ENCODE measurements around the gene KLK4.
A peak's percentile ranks its signal among the peaks of the same experiment; 100 is the strongest.
"Not testable (repeated sequence)": the region's sequence is repeated elsewhere in the genome, so short reads cannot be mapped to it uniquely, and the experiment has no call there.

KLK4 gene

GRCh38 chr19:50912727-50913716 lies 1.8 kb upstream of the KLK4 start:
- no peak for DNase-seq

GRCh38 chr19:50912102-50912599 lies 956 bp upstream of the KLK4 start:
- no peak for DNase-seq

GRCh38 chr19:50910722-50911121 lies 473 bp downstream of the KLK4 start:
- no peak for DNase-seq

DNA sequence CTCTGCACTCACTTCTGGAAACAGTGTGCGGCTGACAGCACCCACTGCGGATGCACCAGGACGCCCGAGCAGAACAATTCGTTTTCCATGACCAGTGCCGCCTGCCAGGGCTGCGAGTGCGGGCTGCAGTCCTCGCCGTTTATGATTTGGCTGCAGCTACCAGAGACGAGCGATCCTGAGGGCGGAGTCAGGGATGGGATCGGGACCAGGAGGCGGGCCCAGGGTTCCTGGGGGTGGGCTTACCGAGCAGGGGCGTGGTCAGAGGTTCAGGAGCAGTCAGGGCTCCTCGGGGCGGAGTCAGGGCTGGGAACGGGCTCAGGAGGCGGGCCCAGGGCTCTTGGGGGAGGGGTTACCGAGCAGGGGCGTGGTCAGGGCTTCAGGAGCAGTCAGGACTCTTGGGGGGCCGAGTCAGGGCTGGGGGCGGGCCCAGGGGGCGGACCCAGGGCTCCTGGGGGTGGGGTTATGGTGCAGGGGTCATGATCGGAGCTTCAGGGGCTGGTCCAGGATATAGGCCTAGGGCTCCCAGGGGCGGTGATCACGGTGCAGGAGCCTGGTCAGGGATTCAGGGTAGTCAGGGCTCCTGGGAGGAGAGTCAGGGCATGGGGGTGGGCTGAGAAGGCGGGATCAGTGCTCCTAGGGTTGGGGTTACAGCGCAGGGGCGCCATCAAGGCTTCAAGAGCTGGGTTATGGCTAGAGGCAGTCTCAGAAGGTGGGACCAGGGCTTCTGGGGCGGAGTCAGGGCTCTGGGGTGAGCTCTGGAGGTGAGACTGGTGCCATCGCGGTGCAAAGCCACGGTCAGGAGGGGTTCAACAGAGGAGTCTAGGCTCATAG lies 1.7 kb downstream of the KLK4 start:
- DNase-seq, result peak; percentile 45

DNA sequence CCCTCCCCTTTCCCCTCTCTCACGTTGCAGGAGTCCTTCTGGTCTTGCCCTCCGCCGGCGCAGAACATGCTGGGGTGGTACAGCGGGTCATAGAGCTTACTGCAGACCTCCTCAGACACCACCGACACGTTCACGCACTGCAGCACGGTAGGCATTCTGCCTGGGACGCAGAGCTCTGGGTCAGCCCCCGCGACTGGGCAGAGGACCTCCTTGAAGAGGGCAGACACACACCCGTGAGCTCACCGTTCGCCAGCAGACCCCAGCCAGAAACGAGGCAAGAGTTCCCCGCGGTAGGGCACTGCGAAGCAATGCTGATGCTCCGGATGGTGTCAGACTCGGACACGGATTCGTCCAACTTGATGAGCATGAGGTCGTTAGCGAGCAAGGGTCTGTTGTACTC lies 2.9 kb downstream of the KLK4 start:
- no peak for DNase-seq

GRCh38 chr19:50906217-50906616 lies 5.0 kb downstream of the KLK4 start:
- DNase-seq, result no peak

GRCh38 chr19:50902640-50903039 lies 8.6 kb downstream of the KLK4 start:
- DNase-seq, result no peak

GRCh38 chr19:50899569-50899968 lies 11.6 kb downstream of the KLK4 start:
- DNase-seq, result no peak

DNA sequence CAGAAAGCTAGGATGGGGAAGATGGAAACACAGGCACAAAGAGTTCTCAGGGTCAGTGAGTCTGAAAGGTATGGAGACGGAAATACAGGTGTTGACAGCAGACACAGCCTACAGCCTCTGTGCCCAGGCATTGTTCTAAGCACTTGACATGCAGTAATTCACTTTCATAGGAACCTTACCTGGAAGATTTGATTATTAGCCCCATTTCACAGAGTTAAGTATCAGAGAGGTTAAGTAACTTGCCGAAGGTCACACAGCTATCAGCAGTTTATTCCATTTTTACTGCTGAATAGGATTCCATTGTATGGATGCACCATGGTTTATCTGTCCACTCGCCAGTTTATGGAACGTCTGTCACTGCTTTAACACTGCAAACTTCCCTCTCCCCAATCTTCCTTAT lies 13.2 kb downstream of the KLK4 start:
- no peak for DNase-seq

- no peak for DNase-seq
These were observed 13.6 kb downstream of the KLK4 start for GRCh38 chr19:50897612-50898011.

DNA sequence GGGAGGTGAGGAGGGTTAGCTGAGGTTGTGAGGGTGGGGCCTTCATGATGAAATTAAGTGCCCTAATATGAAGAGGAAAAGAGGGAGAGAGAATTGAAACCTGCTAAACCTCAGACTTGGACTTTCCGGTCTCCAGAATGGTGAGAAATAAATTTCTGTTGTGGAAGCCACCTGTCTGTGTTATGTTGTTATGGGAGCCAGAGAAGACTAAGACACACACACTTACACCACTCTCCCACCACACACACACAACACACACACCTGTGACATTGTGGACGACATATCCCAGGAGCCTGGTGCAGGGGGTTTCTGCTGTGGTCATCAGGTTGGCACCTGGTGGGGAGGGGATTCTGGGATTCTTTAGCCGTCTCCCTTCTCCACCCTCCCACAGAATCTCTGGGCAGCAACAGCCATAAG lies 14.0 kb downstream of the KLK4 start:
- no peak for DNase-seq

DNA sequence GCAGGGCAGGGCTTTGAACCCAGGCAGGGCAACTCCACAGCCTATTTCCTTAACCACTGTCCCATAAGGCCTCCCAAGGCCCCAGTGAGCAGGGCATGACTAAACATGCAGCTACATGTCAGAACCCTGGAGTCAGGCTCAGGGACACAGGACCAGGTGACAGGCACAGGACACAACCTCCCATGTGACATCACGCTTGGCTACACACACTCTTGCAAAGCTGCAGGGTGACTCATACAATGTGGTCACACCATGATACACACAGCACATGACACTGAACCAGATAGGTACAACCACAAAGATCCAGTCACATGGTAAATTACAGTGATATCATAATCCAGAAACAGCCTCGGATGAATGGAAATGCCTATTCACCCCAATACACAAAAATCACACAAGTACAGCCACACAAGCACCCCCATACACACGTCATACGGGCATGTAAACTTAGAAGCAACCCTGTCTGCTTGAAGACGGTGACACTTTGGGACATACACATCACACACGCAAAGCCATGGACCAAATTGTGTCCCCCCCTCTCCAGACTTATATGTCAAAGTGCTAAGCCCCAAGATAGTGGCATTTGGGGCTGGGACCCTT lies 14.5 kb downstream of the KLK4 start:
- no peak for DNase-seq

DNA sequence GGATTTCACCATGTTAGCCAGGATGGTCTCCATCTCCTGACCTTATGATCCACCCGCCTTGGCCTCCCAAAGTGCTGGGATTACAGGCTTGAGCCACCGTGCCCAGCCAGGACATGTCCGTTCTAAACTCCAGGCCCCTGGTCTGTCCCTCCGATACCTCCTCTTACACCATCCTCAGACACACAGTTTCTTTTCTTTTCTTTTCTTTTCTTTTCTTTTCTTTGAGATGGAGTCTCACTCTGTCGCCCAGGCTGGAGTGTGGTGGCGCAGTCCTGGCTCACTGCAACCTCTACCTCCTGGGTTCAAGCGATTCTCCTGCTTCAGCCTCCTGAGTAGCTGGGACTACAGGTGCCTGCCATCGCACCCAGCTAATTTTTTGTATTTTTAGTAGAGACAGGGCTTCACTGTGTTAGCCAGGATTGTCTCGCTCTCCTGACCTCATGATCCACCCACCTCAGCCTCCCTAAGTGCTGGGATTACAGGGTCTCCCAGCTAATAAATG lies 15.1 kb downstream of the KLK4 start:
- not testable (repeated sequence) for DNase-seq

DNA sequence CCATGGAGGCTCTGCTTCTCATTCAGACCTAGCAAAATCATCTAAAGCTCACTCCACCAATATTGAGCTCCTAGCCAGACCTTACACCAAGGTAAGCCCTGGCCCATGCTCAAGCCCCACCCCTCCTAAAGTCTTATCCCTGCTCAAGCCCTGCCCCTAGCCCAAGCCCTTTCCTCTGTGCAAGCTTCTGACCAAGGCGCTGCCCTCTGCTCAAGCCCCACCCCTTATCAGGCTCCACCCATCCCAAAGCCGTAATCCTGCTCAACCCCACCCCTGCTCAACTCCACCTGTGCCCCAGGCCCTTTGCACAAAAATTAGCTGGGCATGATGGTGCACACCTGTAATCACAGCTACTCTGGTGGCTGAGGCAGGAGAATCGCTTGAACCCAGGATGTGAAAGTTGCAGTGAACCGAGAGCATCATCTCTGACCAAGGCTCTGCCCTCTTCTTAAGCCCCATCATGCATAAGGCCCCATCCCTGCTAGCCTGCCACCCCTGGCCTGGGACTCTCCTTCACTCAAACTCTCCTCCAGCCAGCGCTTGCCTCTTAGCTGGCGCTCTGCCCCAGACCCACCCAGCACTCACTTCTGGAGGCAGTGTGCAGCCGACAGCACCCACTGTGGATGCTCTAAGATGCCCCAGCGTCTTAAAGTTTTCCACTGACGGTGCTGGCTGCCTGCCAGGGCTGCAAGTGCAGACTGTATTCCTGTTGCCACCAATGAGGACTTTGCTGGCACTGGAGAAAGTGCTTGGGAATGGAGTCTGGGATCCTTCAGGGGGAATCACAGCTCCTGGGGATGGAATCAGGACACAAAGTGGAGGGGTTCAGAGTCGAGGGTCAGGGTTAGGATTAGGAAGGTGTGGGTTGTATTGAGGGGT lies 16.5 kb downstream of the KLK4 start:
- no peak for DNase-seq

DNA sequence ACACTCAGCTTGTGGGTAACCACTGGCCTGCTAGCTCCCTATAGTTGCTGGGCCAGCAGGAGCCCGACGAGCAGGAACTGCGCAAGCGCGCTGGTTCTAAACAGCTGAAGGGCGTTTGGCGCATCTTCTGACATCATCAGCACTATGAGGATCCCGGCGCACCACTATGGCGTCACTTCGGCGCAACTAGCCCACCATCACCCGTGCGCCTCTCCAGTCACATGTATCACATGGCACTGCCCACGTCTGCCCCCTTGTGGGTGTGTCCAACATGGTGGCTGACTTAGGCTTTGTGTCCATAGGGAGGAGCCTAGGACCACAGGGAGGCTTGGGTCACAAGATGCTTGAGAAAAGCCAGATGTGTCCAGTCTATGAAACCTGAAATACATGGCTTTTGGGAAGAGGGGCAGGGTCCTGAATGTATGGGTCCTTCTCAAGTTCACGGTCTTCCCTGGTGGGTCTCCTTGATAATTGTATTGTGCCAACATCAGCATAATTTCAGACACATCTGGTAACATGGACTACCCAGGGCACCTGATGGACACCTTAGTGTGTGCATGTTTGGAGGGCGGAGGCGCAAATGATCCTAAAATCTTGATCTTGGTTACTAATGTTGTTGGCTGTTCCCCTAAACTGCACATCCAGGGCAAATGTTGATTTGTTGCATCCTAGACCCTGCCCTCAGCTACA lies 18.0 kb downstream of the KLK4 start:
- no peak for DNase-seq

DNA sequence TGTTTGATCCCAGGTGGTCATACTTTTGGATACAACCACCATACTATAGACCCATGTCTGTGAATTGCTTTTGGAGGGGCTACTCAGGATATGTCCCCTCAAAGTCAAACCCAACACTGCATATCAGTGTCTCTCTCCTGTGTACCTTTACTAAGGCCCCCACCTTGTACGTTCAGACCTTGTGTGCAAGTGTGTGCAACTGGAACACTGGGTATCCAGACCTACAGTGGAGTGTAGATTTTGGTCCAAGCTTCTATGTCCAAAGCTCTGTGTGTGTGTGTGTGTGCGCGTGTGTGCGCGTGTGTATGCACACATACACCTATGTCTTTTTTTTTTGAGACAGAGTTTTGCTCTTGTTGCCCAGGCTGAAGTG lies 20.0 kb downstream of the KLK4 start:
- DNase-seq, result no peak

GRCh38 chr19:50890422-50891252 lies 20.6 kb downstream of the KLK4 start:
- DNase-seq, result no peak

- DNase-seq, result no peak
These were observed 21.6 kb downstream of the KLK4 start for GRCh38 chr19:50889638-50890037.

GRCh38 chr19:50882188-50882587 lies 29.0 kb downstream of the KLK4 start:
- DNase-seq, result no peak

DNA sequence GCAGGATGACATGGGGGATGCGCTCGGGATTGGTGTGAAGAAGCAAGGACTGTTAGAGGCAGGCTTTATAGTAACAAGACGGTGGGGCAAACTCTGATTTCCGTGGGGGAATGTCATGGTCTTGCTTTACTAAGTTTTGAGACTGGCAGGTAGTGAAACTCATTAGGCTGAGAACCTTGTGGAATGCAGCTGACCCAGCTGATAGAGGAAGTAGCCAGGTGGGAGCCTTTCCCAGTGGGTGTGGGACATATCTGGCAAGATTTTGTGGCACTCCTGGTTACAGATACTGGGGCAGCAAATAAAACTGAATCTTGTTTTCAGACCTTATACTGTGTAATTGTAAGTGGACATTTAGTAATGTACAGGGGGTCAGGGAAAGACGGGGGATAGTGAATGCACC lies 31.0 kb downstream of the KLK4 start:
- no peak for DNase-seq

Data from NCI-H526 treated with DMSO at 0.1 percent for 48 hours (cell line).